HFFc6 (cell line): Measurements from ENCODE around the gene SLC16A14. TPM values are rescaled to one million over a fixed set of nuclear protein-coding genes. Genes with fewer than 3 reads are reported as not detected.
A peak's percentile ranks its signal among the peaks of the same experiment; 100 is the strongest.

Experiments
- DNase-seq: peaks from one replicate; pipeline ENCODE4 v3.0.0-alpha.2; 2018
- H3K27ac Mint-ChIP-seq: 2 replicates; pipeline ENCODE4 v1.8.0; 2020; ENCODE audit warnings: mild to moderate bottlenecking, mixed read lengths
- H3K27me3 Mint-ChIP-seq: 2 replicates; pipeline ENCODE4 v1.8.0; 2021; ENCODE audit warnings: mild to moderate bottlenecking, moderate library complexity, mixed read lengths; ENCODE audit not compliant: insufficient read depth
- H3K36me3 Mint-ChIP-seq: 2 replicates; pipeline ENCODE4 v1.8.0; 2021; ENCODE audit warnings: low read depth, mixed read lengths
- H3K4me1 Mint-ChIP-seq: 2 replicates; pipeline ENCODE4 v1.8.0; 2020; ENCODE audit warnings: low read depth, mixed read lengths
- H3K4me3 Mint-ChIP-seq: 2 replicates; pipeline ENCODE4 v1.8.0; 2020; ENCODE audit warnings: mild to moderate bottlenecking, moderate library complexity, mixed read lengths
- H3K9me3 Mint-ChIP-seq: 2 replicates; pipeline ENCODE4 v1.8.0; 2020; ENCODE audit warnings: mild to moderate bottlenecking, mixed read lengths
- CTCF ChIP-seq: fragments of 200-600 bp; sonication (generic); IDR thresholded peaks from 2 replicates; pipeline ENCODE4 v1.5.0; 2021; ENCODE audit warnings: antibody characterized with exemption, mild to moderate bottlenecking
- total RNA-seq, 6 experiments: library from RNA; stranded (reverse); fragmentation: NEBNext Ultra II Directional; extraction: Animal tissue kit (Norgen Biotek cat#: 25700); gene quantifications; 2 replicates in 1 of 6; 3 replicates in 5 of 6; pipeline ENCODE4 v1.2.3, GENCODE V29; 2021

SLC16A14 gene
- total RNA-seq, 6 experiments from 2014 or later = 0.29 to 0.53 (median 0.42) TPM; not detected in 2

GRCh38 chr2:230069402-230069801, 678 bp upstream of the SLC16A14 start:
- Mint-ChIP-seq H3K4me1 (peaks cover 10% of the 10 kb centered on the region; the same call in 1 of the 2 replicates), H3K36me3 (no peaks in the 10 kb centered on the region), H3K27ac (no peak overlapping the region), H3K4me3 (no peak overlapping the region), H3K27me3 (peaks cover 13% of the 10 kb centered on the region), H3K9me3 (no peaks in the 10 kb centered on the region)
- no peak for TF ChIP-seq CTCF
- no peak for DNase-seq

- no peak for DNase-seq
- H3K9me3 Mint-ChIP-seq = no peaks in the 10 kb centered on the region
- H3K27ac Mint-ChIP-seq = no peak overlapping the region
- peak overlapping the region; percentile 82; the same call in 1 of the 2 replicates for H3K4me3 Mint-ChIP-seq
- peaks cover 10% of the 10 kb centered on the region; the same call in 1 of the 2 replicates for H3K4me1 Mint-ChIP-seq
- H3K27me3 Mint-ChIP-seq = peaks cover 13% of the 10 kb centered on the region
- peak; percentile 19; the same call in 1 of the 2 replicates for TF ChIP-seq CTCF
- no peaks in the 10 kb centered on the region for H3K36me3 Mint-ChIP-seq
Measured at GRCh38 chr2:230068016-230068650, 591 bp downstream of the SLC16A14 start.

- DNase-seq = no peak
- no peaks in the 10 kb centered on the region for H3K36me3 Mint-ChIP-seq
- H3K4me1 Mint-ChIP-seq = peaks cover 6% of the 10 kb centered on the region
- TF ChIP-seq CTCF = no peak
- H3K27ac Mint-ChIP-seq = no peak overlapping the region
- H3K27me3 Mint-ChIP-seq = no peaks in the 10 kb centered on the region; the same call in 1 of the 2 replicates
- H3K4me3 Mint-ChIP-seq = no peak overlapping the region
- no peaks in the 10 kb centered on the region for H3K9me3 Mint-ChIP-seq
Measured at GRCh38 chr2:230060672-230061293, 7.9 kb downstream of the SLC16A14 start.

GRCh38 chr2:230053753-230054478, 14.8 kb downstream of the SLC16A14 start:
- peak; percentile 86 for DNase-seq
- no peak overlapping the region; the same call in 1 of the 2 replicates for H3K27ac Mint-ChIP-seq
- no peaks in the 10 kb centered on the region; the same call in 1 of the 2 replicates for H3K27me3 Mint-ChIP-seq

More at GRCh38 chr2:230053753-230054478, 14.8 kb downstream of the SLC16A14 start:
- no peak for TF ChIP-seq CTCF
- Mint-ChIP-seq H3K9me3 (no peaks in the 10 kb centered on the region), H3K4me1 (peaks cover 14% of the 10 kb centered on the region), H3K4me3 (no peak overlapping the region), H3K36me3 (no peaks in the 10 kb centered on the region)
